ENCODE results near the gene MORN1.

Gene MORN1

DNA sequence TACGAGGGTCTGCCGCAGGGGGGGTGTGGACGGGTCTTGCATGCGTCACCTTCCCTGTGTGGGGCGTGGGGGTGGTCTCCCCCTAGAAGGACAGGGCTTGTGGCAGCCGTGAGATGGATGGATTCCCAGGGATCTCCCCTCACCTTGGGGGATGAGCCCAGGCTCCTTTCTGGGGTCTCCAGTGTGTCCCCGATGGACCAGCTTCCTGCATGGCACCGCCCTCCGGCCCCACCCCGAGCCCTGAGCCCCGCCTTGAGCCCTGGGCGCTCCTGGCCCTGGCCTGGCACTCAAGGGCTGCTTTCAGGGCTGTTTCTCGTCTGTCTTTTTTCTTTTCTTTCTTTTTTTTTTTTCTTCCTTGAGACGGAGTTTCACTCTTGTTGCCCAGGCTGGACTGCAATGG lies 103.7 kb downstream of the MORN1 start:
- no peak for DNase-seq

DNA sequence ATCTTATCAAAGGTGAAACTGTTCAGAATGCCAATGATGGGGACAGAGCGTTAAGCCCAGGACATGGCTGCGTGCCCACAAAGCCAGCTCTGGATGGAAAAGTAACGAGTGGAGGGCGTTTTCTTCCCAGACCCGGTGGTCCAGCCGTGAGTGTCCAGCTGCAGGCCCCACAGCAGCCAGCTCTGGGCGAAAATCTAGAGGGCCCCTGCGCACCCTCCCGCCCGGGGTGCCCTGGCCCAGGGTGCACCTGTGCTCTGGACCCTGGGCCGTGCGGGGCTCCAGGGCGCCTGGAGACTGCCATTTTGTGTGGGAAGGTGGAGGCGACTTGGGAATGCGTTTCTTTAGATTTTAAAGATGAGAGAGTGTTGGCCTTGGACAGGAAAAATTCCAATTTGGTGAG lies 104.4 kb downstream of the MORN1 start:
- DNase-seq = no peak

GRCh38 chr1:2284932-2285331 lies 106.4 kb downstream of the MORN1 start:
- no peak for DNase-seq

DNA sequence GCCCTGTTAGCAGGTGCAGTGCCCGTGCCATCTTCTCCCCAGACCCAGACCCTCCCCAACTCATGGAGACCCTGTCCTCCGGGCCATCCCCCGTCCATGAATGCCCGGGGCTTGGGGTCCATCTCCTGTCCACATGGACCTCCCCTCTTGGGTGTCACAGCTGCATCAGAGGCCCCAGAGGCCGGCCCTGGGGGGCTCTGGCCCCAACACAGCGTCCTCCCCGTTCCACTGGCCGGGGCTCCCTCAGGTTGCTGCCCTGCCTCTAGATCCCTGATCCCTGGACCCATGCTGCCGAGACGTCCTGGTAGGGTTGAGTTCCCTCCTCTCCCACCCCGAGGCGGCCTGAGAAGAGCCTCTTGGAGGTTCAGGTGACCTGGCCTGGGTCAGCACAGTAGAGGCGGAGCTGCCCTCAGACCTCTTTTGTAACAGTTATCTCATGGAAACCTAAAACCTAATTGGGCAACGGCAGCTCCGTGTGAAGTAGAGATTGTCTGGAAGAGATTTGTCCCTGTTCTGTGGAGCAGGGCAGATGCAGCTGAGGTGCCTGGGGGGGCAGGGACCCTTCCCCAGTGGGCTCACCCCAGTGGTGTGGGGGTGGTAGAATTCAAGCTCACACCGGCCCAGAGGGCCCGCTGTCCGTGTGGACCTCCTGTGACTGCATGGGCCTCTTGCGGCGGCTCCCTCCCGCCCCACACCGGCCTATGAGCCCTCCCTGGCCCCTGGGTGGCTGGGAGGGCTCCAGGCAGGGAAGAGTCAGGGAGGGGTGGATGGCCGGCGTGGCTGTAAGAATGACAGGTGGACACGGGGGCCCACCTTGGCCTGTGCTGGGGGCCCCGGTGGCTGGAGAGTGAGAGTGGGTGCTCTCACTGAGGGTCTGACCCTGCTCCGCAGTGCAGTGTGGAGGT lies 107.1 kb downstream of the MORN1 start:
- DNase-seq = no peak

- no peak for DNase-seq
Measured at GRCh38 chr1:2283371-2283990, 107.9 kb downstream of the MORN1 start.

GRCh38 chr1:2282556-2283270 lies 108.6 kb downstream of the MORN1 start:
- DNase-seq = no peak

- no peak for DNase-seq
Measured at GRCh38 chr1:2279817-2280216, 111.5 kb downstream of the MORN1 start.

DNA sequence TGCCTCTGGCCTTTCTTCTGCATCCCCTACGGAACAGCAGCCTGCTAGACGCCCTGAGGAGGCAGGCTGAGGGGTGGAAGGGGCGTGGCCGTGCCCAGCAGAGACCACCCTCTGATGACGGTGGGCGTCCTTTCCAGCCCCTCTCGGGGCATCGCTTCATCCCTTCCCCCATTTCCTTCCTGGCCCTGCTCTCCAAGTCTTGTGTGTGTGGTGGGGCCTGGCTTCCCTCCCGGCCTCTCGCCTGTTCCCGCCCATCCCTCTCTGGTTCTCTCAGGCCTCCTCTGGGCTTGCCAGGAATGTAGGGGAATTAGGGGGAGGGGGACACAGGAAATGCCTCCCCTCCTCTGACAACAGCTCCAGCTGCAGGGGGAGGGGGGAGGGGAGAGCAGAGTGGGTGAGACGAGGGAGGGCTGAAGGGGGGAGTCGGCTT lies 112.1 kb downstream of the MORN1 start:
- DNase-seq = no peak

DNA sequence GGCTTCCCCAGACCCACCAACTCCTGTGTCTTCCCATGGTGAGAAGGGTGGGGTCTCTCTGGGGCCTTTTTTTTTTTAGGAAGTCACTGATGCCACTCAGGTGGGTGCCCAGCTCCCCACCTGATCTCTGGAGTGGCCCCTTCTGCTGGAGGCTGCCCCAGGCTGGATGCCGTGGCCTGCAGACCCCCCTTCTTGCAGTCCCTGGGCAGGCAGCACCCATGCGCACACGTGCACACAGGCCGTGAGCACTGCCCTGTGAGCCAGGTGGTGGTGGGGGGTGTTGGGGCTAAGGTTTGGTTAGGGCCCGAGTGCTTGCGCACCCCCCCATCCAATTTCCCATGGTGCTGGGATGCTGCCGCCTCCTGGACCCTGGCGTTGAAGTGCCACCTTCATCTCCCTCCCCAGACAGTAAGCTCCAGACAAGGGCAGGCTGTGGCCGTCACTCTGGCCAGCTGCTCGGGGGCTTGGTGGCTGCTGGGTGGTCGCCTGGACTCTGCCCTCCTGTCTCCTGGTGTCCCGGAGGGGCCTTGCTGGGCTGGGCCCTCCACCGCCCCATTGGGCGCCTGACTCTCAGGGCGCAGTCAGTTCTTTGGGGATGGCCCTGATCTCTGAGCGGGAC lies 112.7 kb downstream of the MORN1 start:
- no peak for DNase-seq

DNA sequence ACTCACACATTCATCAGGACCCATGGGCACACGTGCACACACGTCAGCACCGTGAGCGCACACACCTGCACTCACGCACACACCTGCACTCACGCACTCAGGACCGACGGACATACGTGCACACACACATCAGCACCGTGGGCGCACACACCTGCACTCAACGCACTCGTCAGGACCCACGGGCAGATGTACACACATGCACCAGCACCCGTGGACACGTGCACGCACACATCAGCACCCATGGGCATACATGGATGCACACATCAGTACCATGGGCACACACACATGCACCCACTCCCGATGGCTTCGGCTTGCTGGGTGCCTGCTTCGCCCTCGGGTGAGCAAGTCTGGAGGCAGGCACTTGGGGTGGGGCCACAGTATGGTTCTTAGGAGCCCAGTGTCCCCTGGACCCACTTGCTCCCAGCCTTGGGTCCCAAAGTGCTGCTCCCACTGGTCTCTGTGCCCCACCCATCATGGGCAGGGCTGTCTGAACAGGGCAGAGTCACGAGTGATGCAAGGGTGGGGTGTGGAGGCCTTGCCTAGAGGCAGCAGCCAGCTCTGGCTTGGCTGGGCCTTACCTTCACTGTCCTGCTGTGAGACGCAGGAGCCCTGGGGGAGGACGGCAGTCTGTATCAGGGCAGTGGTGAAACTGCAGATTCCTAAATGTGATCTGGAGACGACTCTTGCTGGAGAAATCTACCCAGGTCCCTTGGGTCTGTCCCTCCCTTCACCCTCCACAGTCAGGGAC lies 113.4 kb downstream of the MORN1 start:
- no peak for DNase-seq

DNA sequence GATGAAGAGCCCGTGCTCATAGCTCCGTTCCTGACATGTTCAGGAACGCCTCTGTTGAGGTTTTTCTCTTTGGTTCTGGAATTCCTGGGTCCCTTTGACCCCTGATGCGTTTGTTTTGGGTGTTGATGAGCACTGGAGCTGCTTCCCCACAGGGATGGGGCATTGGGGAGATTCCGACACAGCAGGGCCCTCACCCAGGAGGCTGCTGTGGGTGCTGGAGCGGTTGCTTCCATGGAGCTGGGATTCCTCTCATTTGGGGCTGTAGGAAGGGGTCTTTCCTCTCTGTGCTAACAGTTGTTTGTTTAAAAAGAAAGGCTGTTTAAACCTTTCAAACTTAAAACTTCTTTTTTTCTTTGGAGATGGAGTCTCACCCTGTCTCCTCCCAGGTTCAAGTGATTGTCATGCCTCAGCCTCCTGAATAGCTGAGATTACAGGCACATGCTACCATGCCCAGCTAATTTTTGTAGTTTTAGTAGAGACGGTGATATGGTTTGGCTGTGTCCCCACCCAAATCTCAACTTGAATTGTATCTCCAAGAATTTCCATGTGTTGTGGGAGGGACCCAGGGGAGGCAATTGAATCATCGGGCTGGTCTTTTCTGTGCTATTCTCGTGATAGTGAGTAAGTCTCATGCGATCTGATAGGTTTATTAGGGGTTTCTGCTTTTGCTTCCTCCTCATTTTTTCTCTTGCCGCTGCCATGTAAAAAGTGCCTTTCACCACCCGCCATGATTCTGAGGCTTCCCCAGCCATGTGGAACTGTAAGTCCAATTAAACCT lies 114.4 kb downstream of the MORN1 start:
- no peak for DNase-seq

DNA sequence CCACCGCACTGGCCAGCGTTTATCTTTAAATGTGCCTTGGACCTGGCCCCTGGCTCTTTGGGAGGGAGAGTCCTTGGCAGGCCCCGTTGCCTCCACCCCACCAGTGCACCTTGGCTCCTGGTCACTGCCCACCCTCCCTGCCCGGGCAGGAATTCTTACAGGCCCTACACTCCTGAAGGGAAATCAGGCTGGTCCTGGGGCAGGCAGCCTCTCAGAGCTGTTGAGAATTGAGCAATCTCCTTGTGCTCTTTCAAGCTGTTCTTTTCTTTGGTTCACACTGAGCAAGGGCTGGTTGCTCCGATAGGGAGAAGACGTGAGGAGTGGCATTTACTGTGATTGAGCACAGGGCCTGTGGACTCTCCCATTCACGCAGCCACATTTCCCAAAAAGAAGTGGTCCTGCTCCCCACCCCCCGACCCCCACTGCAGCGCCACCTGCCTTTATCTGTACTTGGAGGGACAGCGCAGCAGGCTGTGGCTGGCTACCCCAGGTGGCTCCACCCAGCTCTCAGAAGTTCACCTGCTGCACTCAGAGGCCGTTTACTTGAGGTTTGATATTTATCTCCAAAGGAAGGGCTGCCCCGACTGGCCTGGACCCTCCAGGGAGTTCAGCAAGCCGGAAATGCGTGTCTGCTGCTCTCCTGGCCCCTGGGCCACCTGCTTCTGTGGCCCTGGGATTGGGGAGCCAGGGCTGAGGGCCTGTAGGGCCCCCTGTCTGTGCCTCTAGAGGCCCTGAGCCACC lies 115.4 kb downstream of the MORN1 start:
- DNase-seq = peak; percentile 54

DNA sequence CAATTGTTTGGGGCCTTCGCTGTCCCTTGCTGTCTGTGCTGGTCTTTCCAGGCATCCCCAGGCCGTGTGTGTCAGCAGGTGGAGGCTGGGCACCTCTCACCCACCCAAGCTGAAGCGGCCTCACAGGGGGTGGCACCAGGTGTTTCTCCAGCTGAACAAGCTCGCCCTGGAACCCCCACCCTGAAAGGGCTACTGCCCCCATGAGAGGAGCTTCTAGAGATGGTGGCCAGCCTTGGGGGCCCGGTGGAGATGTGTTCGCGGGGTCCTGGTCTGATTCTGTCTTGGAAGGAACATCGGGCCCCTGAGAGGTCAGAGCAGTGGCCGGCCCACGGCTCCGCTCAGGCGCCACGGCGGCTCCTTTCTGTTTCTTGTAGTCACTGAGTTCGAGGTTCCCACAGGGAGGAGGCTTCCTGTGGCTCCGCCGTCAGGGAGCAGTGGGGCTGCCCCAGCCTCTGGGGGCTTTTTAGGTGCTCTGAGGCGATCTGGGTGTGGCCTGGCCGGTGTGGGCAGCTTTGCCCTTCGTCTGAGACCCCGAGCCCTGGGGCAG lies 116.4 kb downstream of the MORN1 start:
- no peak for DNase-seq

GRCh38 chr1:2274231-2274928 lies 117.0 kb downstream of the MORN1 start:
- no peak for DNase-seq

GRCh38 chr1:2273401-2274090 lies 117.8 kb downstream of the MORN1 start:
- DNase-seq = no peak

GRCh38 chr1:2272686-2273400 lies 118.5 kb downstream of the MORN1 start:
- no peak for DNase-seq

- DNase-seq = peak; percentile 30
Measured at GRCh38 chr1:2271841-2272655, 119.3 kb downstream of the MORN1 start.
